SU-DHL-6 (cell line): Measurements from ENCODE around the gene IGIP.

ENCODE experiments used
- H2AFZ ChIP-seq: fragments of 200-600 bp; sonication (generic); 2 replicates; pipeline ENCODE4 v1.6.1; 2014; ENCODE audit warnings: low read depth, mild to moderate bottlenecking, moderate library complexity, mixed read lengths, antibody characterized with exemption, low read length; ENCODE audit not compliant: severe bottlenecking
- H3F3A ChIP-seq: fragments of 200-600 bp; shearing (Covaris generic); 2 replicates; pipeline ENCODE4 v1.6.0; 2016; ENCODE audit warnings: antibody characterized with exemption, mild to moderate bottlenecking; ENCODE audit not compliant: insufficient read depth
- H3K27ac ChIP-seq: fragments of 200-600 bp; sonication (generic); 2 replicates; pipeline ENCODE4 v1.5.1; 2016; ENCODE audit warnings: low read depth, mild to moderate bottlenecking, low read length, moderate library complexity, mixed read lengths
- H3K27me3 ChIP-seq: fragments of 200-600 bp; sonication (generic), shearing (Covaris generic); 2 replicates; pipeline ENCODE4 v1.6.0; 2014; ENCODE audit warnings: mild to moderate bottlenecking, low read length
- H3K36me3 ChIP-seq: fragments of 200-600 bp; sonication (generic); 2 replicates; pipeline ENCODE4 v1.6.1; 2014; ENCODE audit warnings: mild to moderate bottlenecking, low read length, mixed read lengths
- H3K4me2 ChIP-seq: fragments of 300-600, 200-600 bp; shearing (Covaris generic), sonication (generic); 2 replicates; pipeline ENCODE4 v1.6.0; 2014; ENCODE audit warnings: low read length, low read depth, mild to moderate bottlenecking; ENCODE audit not compliant: poor library complexity, severe bottlenecking
- H3K4me3 ChIP-seq: fragments of 200-600 bp; sonication (generic); 2 replicates; pipeline ENCODE4 v1.5.1; 2014; ENCODE audit warnings: antibody characterized with exemption, low read length, mild to moderate bottlenecking, mixed read lengths; ENCODE audit not compliant: insufficient read depth, poor library complexity, severe bottlenecking
- H3K79me2 ChIP-seq: fragments of 200-600 bp; sonication (generic); 2 replicates; pipeline ENCODE4 v1.6.1; 2014; ENCODE audit warnings: mild to moderate bottlenecking, low read length, moderate library complexity; ENCODE audit not compliant: insufficient read depth
- H3K9ac ChIP-seq: fragments of 200-600 bp; sonication (generic); 2 replicates; pipeline ENCODE4 v1.7.0; 2014; ENCODE audit warnings: mild to moderate bottlenecking, low read length
- H3K9me2 ChIP-seq: fragments of 200-600 bp; sonication (generic); replicated peaks from 2 replicates; pipeline ENCODE4 v1.6.1; 2014; ENCODE audit warnings: low read length; ENCODE audit not compliant: insufficient read depth
- H3K9me3 ChIP-seq: fragments of 200-600 bp; sonication (generic); 2 replicates; pipeline ENCODE4 v1.6.1; 2014; ENCODE audit warnings: low read length, mixed read lengths; ENCODE audit not compliant: insufficient read depth
- H4K20me1 ChIP-seq: fragments of 200-600 bp; sonication (generic); 2 replicates; pipeline ENCODE4 v1.6.1; 2014; ENCODE audit warnings: low read depth, mild to moderate bottlenecking, antibody characterized with exemption, low read length, moderate library complexity, mixed read lengths
- CTCF ChIP-seq: fragments of 200-600 bp; sonication (generic); IDR thresholded peaks from one replicate; pipeline ENCODE4 v1.5.1; 2017; ENCODE audit warnings: antibody characterized with exemption, mild to moderate bottlenecking, low read length, moderate library complexity; ENCODE audit not compliant: insufficient read depth, poor library complexity, severe bottlenecking
- EZH2phosphoT487 ChIP-seq: fragments of 200-600 bp; sonication (generic), shearing (Covaris generic); conservative IDR thresholded peaks from 2 replicates; pipeline ENCODE4 v1.6.1; 2018; ENCODE audit warnings: mild to moderate bottlenecking, antibody characterized with exemption, low read length, moderate library complexity, mixed read lengths

The IGIP gene

GRCh38 chr5:140130949-140131733, 5.4 kb downstream of the IGIP start:
- Histone ChIP-seq H4K20me1 (peaks cover 3% of the 10 kb centered on the region; the same call in 1 of the 2 replicates), H3F3A (no peaks in the 10 kb centered on the region), H3K4me3 (no peak overlapping the region), H3K79me2 (0 out of 2 replicates have a peak, but pooled peaks cover 5% of the 10 kb centered on the region), H3K9me2 (no peaks in the 10 kb centered on the region), H3K9ac (no peak overlapping the region), H3K27ac (no peak overlapping the region), H3K27me3 (no peaks in the 10 kb centered on the region), H3K9me3 (no peaks in the 10 kb centered on the region), H3K4me2 (no peak overlapping the region), H3K36me3 (no peaks in the 10 kb centered on the region), H2AFZ (no peak overlapping the region)
- no peak for TF ChIP-seq EZH2phosphoT487
- no peak for TF ChIP-seq CTCF

- 0 out of 2 replicates have a peak, but pooled peaks cover 3% of the 10 kb centered on the region for H3K79me2 ChIP-seq
- no peaks in the 10 kb centered on the region for H3K9me2 ChIP-seq
- no peak overlapping the region for H2AFZ ChIP-seq
- no peaks in the 10 kb centered on the region for H3K9me3 ChIP-seq
- TF ChIP-seq EZH2phosphoT487 (no peak), CTCF (no peak)
- no peaks in the 10 kb centered on the region for H3K27me3 ChIP-seq
- H4K20me1 ChIP-seq, result no peaks in the 10 kb centered on the region; the same call in 1 of the 2 replicates
- no peak overlapping the region for H3K4me3 ChIP-seq
- H3K9ac ChIP-seq, result no peak overlapping the region
- H3K27ac ChIP-seq, result no peak overlapping the region
- H3K4me2 ChIP-seq, result no peak overlapping the region
- no peaks in the 10 kb centered on the region for H3F3A ChIP-seq
- no peaks in the 10 kb centered on the region for H3K36me3 ChIP-seq
Observed at GRCh38 chr5:140131967-140132409, 6.3 kb downstream of the IGIP start.

- H3K9me2 ChIP-seq, result no peaks in the 10 kb centered on the region
- H4K20me1 ChIP-seq, result no peaks in the 10 kb centered on the region; the same call in 1 of the 2 replicates
- no peak for TF ChIP-seq CTCF
- no peak for TF ChIP-seq EZH2phosphoT487
- no peak overlapping the region for H3K4me3 ChIP-seq
- no peak overlapping the region for H3K27ac ChIP-seq
- no peak overlapping the region for H2AFZ ChIP-seq
- H3K9ac ChIP-seq, result no peak overlapping the region
- H3K79me2 ChIP-seq, result no peaks in the 10 kb centered on the region
- no peaks in the 10 kb centered on the region for H3K27me3 ChIP-seq
- H3K4me2 ChIP-seq, result no peak overlapping the region
- no peaks in the 10 kb centered on the region for H3F3A ChIP-seq
- no peaks in the 10 kb centered on the region for H3K9me3 ChIP-seq
- H3K36me3 ChIP-seq, result no peaks in the 10 kb centered on the region
Observed at GRCh38 chr5:140133514-140134167, 7.9 kb downstream of the IGIP start.
